ENCODE measurements around the gene ZBTB7C. TPM values are rescaled to one million over a fixed set of nuclear protein-coding genes. Genes with fewer than 3 reads are reported as not detected.

The ZBTB7C gene
- polyA plus RNA-seq, 1 donor: 12.8 TPM

- DNase-seq: peak; percentile 78
Measured at GRCh38 chr18:48036641-48037421, 372.4 kb downstream of the ZBTB7C start.

DNA sequence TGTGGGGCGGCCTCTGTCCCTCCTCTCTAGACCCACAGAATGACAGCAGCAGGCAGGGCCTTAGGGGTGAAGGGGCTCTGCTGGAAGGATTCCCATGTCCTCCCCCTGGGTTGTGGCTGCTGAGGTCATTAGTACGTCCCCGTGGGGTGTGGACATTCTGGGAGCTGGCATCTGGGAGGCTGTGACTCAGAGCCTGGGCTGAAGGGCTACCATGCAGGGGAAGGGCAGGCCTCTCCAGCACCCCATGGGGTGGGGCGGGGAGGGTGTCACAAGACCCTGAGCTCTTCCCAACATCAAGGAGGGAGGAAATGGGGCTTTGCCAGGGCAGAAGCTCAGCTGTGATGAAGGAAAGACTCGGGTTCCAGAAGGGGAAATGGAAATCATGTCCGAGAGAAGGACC is 373.0 kb downstream of the ZBTB7C start:
- no peak for DNase-seq

DNA sequence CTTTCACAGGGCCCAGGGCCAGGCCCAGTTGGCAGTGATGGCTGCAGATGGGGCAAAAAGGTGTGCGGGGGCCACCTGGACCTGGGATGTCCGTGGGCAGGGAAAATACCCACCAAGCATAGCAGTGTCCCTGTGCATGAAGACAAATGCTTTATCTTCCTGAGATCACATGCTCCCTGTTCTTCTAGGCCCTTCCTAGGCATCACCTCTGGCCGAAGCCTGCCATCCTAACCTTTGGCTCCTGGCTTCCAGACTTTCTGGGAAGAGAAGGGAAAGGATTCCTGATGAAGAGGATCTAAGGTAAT is 373.7 kb downstream of the ZBTB7C start:
- no peak for DNase-seq

DNA sequence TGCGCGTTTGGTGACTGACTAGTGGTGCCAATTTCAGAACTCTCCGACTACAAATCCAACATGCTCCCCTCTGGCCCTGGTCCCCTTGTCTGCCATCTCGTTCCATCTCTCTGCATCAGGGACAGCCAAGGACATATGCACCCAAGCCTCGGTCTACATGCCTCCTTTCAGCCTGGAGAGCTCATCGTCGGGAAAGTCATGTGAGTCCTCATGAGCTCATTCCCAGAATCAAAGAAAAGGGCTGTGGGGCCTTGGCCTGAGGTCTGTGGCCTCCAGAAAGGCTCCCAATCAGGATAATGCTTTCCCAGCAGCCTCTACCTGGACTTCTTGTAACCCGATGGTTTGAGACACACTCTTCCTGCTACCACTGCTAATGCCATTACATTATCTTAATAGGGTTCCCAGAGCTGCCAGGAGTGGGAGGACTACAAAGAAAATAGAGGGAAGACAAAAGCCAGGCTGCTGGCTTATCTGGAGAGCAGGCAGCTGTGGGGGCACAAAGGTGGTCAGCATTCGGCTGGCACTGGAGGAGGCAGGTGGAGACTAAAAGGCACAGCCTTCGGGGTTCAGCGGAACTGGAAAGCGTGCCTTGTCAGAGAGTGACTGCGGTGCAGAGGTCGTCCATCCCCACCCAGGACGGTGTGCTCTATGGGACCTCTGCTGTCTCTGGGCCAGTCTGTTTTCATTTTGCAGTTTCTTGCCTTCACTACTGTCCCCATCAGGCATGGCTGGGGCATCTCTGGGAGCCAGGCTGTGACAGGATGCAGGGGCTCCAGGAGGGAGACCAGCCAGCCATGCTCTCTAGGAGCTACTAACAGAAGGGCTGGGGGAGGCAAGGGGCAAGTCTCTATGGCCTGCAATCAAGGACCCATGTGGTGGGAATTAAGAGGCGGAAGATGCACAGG is 374.3 kb downstream of the ZBTB7C start:
- DNase-seq: no peak

DNA sequence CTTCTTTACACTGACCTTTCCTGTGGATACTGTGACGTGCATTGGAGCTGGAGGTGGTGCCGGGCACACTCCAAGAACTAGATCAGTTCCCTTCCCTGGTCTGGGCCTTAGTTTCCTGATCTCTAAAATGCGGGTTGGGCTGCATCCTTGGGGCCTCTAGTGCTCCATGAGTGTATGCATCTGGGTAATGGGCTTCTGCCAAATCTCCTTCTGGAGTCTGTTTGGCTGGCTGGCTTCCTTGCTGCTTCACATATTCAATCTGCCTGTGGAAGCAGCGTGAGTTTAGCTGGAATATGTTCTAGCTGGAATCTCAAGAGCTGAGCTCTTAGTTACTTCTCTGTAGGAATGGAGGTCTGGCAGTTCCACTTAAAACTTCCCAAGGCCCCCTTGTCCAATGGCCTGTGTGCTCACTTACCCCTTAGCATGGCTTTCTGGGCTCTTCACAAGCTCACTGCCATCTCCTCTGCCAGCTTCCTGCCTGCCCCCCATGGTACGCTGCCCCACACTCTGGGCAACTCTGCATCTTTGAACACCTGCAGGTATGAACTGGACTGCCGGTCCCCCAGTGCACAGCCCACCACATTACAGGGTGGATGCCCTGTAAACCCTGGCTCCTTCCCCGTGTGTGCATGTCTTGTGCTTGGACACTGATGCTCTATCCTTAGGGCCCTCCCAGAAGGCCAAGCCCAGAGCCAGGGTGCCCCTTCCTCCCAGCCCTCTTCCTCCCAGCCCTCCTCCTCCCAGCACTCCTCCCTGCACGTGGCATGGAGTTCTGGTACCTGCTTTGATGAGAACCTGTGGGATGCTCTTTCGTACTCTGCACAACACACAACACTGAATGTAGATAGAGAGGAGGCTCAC is 375.2 kb downstream of the ZBTB7C start:
- no peak for DNase-seq

DNA sequence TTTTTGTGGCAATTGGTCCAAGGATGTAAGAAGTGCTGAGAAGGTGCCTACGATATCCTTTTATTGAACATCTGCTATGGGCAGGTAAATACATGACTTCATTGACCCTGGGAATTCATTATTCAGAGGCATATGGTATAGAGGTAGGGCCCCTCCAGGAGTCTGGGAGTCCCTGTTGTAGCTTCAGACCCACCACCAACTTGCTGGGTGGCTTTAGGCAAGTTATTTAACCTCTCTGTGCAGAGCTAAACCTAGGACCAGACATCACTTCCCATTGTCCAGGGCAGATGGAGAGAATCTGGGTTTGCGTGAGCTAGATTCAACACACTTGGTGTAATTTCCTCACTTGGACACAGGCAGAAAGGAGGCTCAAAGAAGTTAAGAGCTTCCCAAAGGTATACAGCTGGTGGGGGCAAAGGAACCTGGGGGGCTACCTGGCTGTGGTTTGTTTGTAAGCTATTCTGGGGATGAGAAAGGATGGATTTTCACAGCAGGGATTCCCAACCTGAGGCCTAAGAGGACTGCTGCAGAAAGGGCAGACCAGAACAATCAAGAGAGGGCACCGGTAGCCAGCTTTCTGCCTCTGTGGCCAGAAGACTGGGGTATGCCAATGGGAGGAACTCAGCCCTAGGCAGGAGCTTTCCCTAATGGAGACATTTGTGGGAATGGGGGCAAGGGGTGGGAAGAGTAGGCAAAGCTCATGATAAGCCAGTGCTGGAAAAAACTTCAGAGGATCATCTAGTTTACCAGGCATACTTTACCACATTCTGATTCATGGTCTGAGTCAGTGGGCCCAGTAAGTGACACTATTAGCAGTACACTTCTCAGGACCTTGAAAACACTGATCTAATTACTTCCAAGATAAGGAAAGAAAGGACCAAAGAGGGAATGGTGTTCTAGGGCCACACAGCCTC is 376.1 kb downstream of the ZBTB7C start:
- DNase-seq: no peak

DNA sequence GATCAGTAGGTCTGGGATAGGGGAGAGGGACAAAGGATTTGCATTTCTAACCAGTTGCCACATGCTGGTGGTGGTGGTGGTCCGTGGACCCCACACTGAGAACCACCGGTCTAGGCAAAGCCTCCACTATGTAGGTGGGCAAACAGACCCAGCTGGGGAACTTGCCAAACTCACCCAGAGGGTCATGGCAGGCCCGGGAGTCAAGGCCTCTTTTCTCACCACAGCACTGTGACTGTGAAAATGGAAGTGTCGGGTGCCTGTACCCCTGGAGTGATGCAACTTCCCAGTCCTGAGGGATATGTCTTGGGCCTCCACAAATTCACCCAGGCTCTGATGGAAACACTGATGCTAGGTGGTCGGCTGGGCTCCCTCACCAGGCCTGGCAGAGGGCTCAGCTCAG is 377.5 kb downstream of the ZBTB7C start:
- DNase-seq: no peak

GRCh38 chr18:48030616-48031480 is 378.3 kb downstream of the ZBTB7C start:
- DNase-seq: peak; percentile 77

GRCh38 chr18:48029296-48029986 is 379.7 kb downstream of the ZBTB7C start:
- DNase-seq: no peak

DNA sequence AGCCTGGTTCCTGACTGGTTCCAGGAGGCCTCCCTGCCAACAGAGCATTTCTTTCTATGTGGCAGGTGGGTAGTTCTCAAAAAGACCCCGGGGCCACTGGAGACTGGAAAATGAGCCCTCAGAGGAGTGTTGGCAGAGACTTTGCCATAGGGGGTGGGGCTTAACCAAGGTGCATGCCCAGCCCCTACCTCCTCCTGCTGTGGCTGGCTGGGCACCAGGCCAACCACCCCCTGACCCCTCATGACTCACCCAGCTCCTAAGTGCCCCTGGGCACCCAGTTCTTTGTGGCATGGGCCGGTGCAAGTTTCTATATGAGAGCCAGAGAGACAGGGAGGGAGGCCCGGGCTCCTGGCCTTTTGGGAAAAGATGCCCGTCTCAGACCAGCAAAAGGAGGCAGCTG is 380.5 kb downstream of the ZBTB7C start:
- DNase-seq: no peak

DNA sequence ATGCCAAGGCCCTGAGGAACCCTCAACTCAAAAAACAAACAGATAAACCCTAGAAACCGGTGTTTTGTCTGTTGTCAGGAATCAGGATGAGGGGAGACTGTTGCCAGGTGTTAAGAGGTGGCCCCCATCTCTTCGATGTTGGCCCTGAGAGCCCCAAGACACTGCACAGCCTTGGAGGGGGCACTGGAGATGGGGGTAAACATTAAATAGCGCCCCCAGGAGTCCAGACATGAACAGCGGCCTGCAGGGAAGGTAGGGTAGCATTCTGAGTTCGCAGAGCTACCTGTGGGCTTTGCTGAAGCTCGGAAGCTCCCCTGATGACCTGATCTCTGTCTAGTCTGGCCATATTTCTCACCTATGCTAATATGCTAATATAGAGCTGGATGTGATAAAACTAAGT is 381.1 kb downstream of the ZBTB7C start:
- no peak for DNase-seq

GRCh38 chr18:48027401-48027963 is 381.7 kb downstream of the ZBTB7C start:
- no peak for DNase-seq

DNA sequence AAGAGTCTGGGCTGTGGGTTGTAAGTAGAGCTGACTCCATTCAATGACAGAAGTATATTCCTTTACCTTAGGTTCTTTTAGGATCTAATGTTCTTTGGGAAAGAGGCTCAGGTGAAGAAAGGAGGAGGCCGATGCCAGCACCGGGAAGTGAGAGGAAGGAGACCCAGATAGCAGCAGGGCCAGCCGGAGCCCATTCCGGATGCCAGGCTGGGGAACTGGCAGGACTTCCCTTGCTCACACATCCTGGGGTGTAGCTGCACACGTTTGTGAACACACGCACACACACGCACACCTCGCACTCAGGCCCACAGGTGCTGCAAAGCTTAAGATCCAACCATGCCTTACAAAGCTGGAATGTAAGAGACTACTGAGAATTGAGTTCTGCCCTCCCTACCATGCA is 383.0 kb downstream of the ZBTB7C start:
- no peak for DNase-seq

GRCh38 chr18:48024881-48025660 is 384.1 kb downstream of the ZBTB7C start:
- DNase-seq: no peak

DNA sequence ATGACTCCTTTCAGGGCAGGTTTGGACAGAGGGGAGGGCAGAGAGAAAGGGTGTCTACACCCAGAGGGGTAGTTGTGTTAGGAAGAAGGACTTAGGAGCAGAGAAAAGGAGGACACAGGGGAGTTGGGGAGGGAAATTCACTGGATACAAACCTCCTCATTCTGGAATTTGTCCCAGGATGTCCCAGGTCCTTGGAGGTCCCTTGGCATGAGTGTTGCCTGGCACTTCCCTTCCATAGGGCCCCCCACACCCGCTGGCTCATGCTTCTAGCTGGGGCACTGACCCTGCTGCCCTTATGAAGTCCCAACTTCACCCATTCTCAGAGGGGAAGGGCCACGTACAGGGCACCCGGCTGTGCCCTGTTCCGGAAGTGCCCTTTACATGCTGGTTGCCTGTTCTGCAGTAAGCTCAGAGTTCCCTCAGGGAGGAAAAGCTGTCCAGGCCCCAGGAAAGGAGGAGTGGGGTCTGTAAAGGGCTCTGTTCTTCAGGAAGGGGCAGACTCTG is 385.1 kb downstream of the ZBTB7C start:
- no peak for DNase-seq

DNA sequence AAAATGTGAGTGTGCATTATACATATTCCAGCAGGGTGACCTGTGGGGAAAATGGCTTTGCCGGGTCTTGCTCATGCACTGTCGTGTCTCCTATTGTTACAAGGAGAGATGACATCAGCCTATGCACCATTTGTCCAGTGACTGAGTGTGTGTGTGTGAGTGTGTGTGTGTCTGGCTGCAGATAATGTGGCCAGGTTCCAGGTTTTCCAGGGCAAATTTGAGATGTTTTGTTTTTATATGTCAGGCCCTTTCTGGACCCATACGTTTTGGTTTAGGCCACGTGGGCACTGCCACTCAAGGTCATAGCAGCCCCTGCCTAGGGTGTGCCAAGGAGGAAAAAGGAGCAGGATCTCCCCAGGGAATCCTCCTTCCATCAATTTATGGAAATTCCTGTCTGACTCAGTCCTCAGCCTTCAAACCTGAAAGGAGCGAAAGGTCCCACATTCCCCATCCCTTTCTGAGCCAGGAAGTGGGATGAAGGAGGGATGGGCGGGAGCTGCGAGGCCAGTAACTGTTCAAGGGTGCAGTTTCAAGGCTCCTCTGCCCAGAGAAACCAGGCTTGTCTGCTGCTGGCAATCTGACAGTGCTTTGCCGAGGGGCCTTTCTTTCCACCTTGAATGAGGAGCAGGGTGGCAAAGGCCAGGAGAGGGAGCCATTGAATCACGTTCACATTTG is 385.7 kb downstream of the ZBTB7C start:
- peak; percentile 71 for DNase-seq

DNA sequence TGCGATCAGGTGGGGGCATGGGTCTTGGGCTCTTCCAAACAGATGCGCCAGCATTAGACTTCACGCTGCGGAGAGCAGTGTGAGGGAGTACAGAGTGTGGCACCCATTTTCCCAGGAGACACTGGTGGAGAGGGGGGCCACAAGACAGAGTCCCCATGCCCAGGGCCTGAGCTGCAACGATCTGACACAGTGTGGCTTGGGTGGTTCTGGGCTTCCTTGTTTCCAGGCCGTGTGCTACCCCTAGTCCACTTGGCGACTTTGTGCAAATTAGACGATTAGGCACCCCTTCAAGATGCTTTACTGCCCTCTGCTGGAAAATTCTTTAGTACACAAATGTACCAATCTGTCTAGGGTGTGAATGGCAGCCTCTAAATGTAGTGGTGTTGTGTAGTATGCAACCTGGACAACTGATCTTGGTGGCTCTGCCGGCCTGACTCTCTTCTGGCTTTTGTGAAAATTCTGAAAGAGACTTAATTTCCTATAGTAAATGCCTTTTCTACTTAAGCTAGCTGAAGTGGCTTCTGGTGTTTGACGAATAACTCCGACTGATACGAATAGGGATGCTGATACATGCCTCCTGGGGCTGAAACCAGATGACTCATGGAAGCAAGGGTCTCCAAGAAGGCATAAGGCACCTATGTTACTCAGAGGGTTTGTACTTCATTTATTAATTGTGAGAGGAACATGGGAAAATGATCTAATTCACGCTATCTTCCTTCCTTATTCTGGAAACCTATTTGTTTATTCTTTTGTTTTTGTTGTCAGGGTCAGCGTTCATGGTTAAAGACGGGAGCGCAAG is 386.5 kb downstream of the ZBTB7C start:
- peak; percentile 81 for DNase-seq
